AG04450 (cell line): ENCODE results near the gene SERPINI2. TPM values are rescaled to one million over a fixed set of nuclear protein-coding genes. Genes with fewer than 3 reads are reported as not detected.
"Not testable (repeated sequence)": the region's sequence is repeated elsewhere in the genome, so short reads cannot be mapped to it uniquely, and the experiment has no call there.

Experiments
- CTCF ChIA-PET: fragments of 300-600, 350-600 bp; formaldehyde crosslinking; extraction: SDS; loops from one replicate; lab custom pipeline; 2022; ENCODE audit warnings: antibody characterized with exemption, inconsistent platforms; lab: Charles Lee
- POLR2A ChIA-PET: fragments of 350-600 bp; formaldehyde crosslinking; extraction: SDS; loops from one replicate; lab custom pipeline; 2021; ENCODE audit warnings: antibody characterized with exemption, inconsistent platforms; lab: Yijun Ruan, JAX
- DNase-seq: peaks from one replicate; pipeline ENCODE4 v3.0.0-alpha.2; 2011; ENCODE audit warnings: low read depth, low spot score
- H3K27ac ChIP-seq: one replicate; pipeline ENCODE4 v1.5.1; 2012; ENCODE audit warnings: low read depth, low read length, control low read depth
- H3K27me3 ChIP-seq: one replicate; pipeline ENCODE4 v1.6.0; 2012; ENCODE audit warnings: low read length; ENCODE audit not compliant: control insufficient read depth, insufficient read depth
- H3K4me3 ChIP-seq: 2 replicates; pipeline ENCODE4 v1.5.1; 2011; ENCODE audit warnings: mild to moderate bottlenecking, low read depth, low read length, control low read depth
- H3K9me3 ChIP-seq: 2 replicates; pipeline ENCODE4 v1.5.1; 2012; ENCODE audit warnings: low read length; ENCODE audit not compliant: control insufficient read depth, insufficient read depth
- polyA plus RNA-seq: library from polyadenylated mRNA; depleted of rRNA; stranded (reverse); fragments of >200 nt; gene quantifications from 2 replicates; pipeline ENCODE4 v1.2.3, GENCODE V29; 2011
- TF ChIP-seq, protein P1 (sequence below): IDR thresholded peaks from 2 replicates; pipeline ENCODE4 v1.5.1; 2011; ENCODE audit warnings: low read depth, low read length, control low read depth, inconsistent platforms

SERPINI2 gene
- polyA plus RNA-seq, 1 experiment = not detected

DNA sequence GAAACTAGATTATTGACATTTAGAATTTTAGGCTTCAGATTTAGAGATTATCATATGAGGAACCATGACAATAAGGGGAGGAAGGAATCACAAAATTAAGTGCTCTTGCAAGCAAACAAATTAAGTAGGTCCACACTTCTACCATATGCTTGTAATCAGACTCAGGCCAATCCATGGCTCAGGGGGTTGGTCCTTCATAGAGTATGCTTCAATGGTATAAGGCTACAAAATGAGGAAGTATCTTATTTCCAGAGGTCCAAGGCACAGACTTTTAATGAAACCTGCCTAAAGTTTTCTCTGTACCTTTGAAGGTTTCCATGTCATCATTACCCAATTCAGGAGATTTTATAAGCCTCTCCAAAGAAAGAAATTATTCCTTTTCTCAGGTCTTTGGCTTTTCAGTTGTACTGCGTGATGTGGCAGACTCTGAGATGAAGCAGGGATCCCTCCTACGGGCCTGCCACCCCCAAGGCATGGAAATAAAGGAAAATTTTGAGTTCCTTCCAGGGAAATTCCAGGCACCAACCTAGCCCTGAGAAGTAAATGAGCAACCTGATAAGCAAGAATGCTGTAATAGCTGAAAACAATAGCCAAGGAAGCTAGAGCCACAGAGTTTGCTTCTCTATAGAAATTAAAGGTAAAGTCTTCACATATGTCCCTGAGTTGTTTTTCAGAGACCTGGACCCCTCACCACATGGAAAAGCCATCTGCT lies 36.3 kb downstream of the SERPINI2 start:
- ChIA-PET CTCF (no interaction called here), POLR2A (no interaction called here)
- H3K4me3 ChIP-seq = no peak overlapping the region
- no peaks in the 10 kb centered on the region; the same call in 1 of the 2 replicates for H3K9me3 ChIP-seq
- TF ChIP-seq, protein P1, sequence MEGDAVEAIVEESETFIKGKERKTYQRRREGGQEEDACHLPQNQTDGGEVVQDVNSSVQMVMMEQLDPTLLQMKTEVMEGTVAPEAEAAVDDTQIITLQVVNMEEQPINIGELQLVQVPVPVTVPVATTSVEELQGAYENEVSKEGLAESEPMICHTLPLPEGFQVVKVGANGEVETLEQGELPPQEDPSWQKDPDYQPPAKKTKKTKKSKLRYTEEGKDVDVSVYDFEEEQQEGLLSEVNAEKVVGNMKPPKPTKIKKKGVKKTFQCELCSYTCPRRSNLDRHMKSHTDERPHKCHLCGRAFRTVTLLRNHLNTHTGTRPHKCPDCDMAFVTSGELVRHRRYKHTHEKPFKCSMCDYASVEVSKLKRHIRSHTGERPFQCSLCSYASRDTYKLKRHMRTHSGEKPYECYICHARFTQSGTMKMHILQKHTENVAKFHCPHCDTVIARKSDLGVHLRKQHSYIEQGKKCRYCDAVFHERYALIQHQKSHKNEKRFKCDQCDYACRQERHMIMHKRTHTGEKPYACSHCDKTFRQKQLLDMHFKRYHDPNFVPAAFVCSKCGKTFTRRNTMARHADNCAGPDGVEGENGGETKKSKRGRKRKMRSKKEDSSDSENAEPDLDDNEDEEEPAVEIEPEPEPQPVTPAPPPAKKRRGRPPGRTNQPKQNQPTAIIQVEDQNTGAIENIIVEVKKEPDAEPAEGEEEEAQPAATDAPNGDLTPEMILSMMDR = no peak
- no peak for DNase-seq
- no peaks in the 10 kb centered on the region for H3K27me3 ChIP-seq
- H3K27ac ChIP-seq = no peak overlapping the region

GRCh38 chr3:167426962-167427361 lies 46.9 kb downstream of the SERPINI2 start:
- DNase-seq, H3K4me3 ChIP-seq, H3K27me3 ChIP-seq, H3K27ac ChIP-seq, CTCF ChIA-PET, H3K9me3 ChIP-seq, POLR2A ChIA-PET: not testable (repeated sequence)

GRCh38 chr3:167422396-167422795 lies 51.4 kb downstream of the SERPINI2 start:
- H3K27me3 ChIP-seq, POLR2A ChIA-PET, DNase-seq, CTCF ChIA-PET, H3K27ac ChIP-seq, H3K9me3 ChIP-seq, H3K4me3 ChIP-seq: not testable (repeated sequence)

DNA sequence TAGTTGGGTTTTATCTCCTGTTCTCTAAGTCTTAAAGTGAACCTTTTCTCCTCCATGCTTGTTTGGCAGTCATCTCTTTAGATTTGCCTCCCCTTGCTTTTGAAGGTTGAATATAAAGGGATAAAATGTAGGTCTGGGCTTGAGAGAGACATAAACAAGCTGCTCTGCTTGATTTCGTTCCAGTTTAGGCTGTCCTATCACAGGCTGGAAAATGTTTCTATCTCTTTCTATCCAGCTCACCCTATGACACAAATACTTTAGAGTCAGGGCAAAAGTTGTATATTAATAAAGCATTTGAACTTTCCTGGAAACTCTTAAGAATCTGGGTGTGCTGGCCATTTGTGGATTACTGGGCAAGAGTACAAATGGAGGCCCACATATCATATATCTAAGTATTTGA lies 64.2 kb downstream of the SERPINI2 start:
- Histone ChIP-seq H3K27ac (no peak overlapping the region), H3K27me3 (no peaks in the 10 kb centered on the region), H3K4me3 (no peak overlapping the region), H3K9me3 (no peaks in the 10 kb centered on the region)
- ChIA-PET POLR2A (no interaction called here), CTCF (interaction anchor here (0.7 kb wide), 1 partner anchor 405 kb away, joined by 3 read pairs; no protein-coding TSS in a partner anchor)
- DNase-seq = no peak
- TF ChIP-seq, protein P1 = no peak

GRCh38 chr3:167406876-167407492 lies 66.9 kb downstream of the SERPINI2 start:
- ChIA-PET POLR2A (no interaction called here), CTCF (interaction anchor here (1.0 kb wide), 1 partner anchor 475 kb away, joined by 3 read pairs; no protein-coding TSS in a partner anchor)
- H3K27me3 ChIP-seq = no peaks in the 10 kb centered on the region
- no peak overlapping the region for H3K4me3 ChIP-seq
- TF ChIP-seq, protein P1 = peak; percentile 20; the same call in 1 of the 2 replicates
- H3K27ac ChIP-seq = no peak overlapping the region
- no peaks in the 10 kb centered on the region for H3K9me3 ChIP-seq
- DNase-seq = peak; percentile 2

DNA sequence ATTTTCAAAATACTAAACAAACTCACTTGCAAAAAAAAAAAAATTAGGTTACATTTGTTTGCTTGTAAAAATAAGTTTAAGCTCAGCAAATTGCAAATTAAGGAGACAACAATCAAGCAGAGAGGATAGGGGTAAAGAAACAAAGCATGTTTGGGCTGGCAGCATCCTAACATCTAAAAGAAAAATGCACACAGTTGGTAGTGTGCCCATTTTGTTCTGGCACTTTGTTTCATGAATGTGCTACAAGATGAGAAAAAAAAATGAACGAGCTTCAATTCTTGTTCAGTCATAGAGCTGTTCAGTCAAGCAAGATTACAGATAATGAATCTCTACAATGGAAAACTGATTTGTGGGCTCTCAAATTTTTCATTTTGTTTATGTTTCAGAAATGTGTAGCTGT lies 76.0 kb downstream of the SERPINI2 start:
- TF ChIP-seq, protein P1 = no peak
- POLR2A ChIA-PET = no interaction called here

More for the DNA sequence above, 76.0 kb downstream of the SERPINI2 start:
- no peaks in the 10 kb centered on the region for H3K27me3 ChIP-seq
- no peak for DNase-seq
- H3K27ac ChIP-seq = no peak overlapping the region
- no peak overlapping the region for H3K4me3 ChIP-seq
- no peaks in the 10 kb centered on the region for H3K9me3 ChIP-seq
- CTCF ChIA-PET = interaction anchor here (1.2 to 1.4 kb wide), 2 partner anchors 16 to 18 kb away, joined by 3 to 8 read pairs; partner anchors contain the start of gene ZBBX
